A204.1 (cell line): ENCODE data around the gene CTSF.
"Not testable (repeated sequence)": the region's sequence is repeated elsewhere in the genome, so short reads cannot be mapped to it uniquely, and the experiment has no call there.

Experiments used
- FAIRE-seq: peaks from 2 replicates; lab custom pipeline; 2012; peaks lifted over from hg19 to GRCh38; lab: Jason Lieb, UNC

The CTSF gene

GRCh38 chr11:66589315-66589714, 20.9 kb upstream of the CTSF start:
- not testable (repeated sequence) for FAIRE-seq

DNA sequence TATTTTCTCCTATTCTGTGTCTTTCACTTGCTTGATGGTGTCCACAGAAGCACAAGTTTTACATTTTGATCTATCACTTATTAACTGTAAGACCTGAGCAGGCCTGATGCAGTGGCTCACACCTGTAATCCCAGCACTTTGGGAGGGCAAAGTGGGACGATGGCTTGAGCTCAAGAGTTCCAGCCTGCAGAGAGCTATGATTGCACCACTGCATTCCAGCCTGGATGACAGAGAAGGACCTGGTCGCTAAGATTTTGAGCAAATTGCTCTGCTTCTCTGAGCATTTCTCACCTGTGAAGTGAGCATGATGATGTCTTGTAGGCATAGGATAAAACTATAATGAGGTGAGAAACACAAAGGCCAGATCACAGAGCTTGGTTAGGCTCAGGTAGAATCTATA, 17.7 kb upstream of the CTSF start:
- no peak for FAIRE-seq

GRCh38 chr11:66585447-66585846, 17.0 kb upstream of the CTSF start:
- FAIRE-seq, result not testable (repeated sequence)

- FAIRE-seq, result not testable (repeated sequence)
These were observed 14.2 kb upstream of the CTSF start for GRCh38 chr11:66582565-66583147.

GRCh38 chr11:66581261-66581660, 12.9 kb upstream of the CTSF start:
- FAIRE-seq, result no peak

GRCh38 chr11:66580803-66581202, 12.4 kb upstream of the CTSF start:
- no peak for FAIRE-seq

- FAIRE-seq, result no peak
These were observed 10.7 kb upstream of the CTSF start for GRCh38 chr11:66579017-66579606.

GRCh38 chr11:66570850-66571180, 2.4 kb upstream of the CTSF start:
- FAIRE-seq, result no peak

DNA sequence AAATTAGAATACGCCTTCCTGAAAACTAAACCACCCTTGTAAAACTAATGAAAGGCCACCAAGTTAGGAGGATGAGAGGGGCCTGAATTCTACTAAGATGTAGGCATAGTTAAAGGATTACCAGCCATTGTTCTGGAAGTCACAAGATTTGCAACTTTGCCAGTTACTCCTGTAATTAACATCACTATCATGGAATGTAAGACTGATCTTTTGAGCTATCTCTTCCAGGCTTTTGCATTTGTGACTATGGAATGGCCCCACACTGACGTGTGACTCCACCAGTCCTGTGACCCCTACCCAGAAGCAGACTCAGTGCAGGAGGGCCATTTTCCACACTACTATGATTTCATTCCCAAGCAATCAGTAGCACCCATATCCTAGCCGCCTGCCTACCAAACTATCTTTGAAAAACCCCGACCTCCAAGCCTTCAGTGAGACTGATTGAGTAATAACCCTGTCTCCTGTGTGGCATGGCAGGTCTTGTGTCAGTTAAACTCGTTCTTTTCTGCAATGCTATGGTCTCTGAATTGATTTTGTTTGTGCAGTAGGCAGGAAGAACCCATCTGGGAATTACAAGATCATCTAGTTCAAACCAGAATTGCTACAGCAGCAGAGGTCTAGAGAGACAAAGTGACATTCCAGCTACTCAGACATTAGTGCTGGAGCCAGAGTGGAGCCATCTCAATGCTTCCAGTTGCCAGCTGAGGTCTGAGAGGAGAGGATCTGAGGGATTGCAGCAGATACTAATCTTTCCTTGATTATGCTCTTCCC, 1.9 kb upstream of the CTSF start:
- FAIRE-seq, result no peak

DNA sequence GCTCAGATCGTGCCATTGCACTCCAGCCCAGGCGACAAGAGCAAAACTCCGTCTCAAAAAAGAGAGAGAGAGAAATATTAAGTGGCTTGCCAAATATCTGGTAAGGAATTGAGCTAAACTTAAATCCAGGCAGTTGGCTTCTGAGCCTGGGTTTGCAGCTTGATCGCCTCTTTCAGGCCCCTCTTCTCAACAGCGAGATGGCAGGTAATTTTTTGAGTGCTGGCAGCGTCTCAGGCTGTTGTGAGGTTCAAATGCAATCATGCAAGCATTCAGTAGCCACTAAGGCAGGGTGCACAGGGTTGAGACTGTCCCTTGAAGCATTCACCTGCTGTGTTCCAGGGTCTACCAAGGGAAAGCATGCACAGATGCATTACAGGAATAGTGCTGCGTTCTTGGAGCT, 670 bp upstream of the CTSF start:
- FAIRE-seq, result no peak

GRCh38 chr11:66567787-66568123, 651 bp downstream of the CTSF start:
- no peak for FAIRE-seq

DNA sequence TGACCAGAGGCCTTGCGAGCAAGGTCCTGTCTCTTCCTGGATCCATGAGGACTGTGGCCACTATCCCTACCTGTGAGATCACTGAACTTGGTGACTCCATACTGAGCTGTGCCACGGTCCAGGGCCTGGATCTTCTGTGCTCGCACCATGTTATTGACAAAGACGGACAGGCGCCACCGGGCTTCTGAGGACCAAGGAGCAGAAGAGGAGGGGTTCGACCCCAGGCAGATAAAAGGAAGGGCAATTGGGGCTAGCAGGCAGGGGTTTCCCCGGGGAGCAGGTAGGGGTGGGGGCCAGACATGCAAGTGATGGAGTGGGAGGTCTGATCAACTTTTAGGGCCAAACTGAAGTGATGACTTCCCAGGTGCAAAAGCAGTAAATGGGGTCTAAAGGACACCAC, 2.2 kb downstream of the CTSF start:
- no peak for FAIRE-seq

DNA sequence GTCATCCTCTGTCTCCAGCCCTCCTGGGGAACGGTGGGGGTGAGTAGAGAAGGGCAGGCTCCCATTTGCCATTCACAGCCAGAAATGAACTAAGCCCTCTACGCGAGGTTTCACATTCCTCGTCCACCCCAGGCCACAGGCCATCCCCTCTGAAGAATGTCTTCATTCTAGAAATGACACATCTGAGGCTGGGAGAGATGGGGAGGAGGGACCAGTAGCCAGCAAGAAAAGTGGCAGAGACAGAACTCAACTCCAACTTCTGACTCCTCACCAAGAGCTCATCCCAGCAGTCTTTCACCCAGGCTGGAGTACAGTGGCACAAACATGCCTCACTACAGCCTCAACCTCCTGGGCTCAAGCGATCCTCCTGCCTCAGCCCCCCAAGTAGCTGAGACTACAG, 3.4 kb downstream of the CTSF start:
- FAIRE-seq, result no peak

DNA sequence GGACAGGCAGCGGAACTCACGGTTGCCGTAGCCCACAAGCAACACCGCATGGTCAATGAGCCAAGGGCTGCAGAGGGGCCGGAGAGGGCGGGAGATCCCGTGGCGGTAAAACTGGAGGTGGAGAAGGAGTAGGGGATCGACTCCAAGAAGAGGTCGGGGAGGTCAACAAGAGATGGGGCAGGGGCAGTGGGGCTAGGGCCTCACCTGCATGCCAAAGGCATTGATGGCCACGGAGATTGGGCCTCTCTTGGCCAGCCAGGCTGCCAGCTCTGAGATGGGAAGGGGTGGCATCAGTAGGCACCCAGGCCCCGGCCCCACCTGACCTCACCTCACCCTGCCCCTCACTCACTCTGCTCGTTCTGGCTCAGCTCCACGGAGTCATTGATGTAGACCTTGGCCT, 3.9 kb downstream of the CTSF start:
- no peak for FAIRE-seq

DNA sequence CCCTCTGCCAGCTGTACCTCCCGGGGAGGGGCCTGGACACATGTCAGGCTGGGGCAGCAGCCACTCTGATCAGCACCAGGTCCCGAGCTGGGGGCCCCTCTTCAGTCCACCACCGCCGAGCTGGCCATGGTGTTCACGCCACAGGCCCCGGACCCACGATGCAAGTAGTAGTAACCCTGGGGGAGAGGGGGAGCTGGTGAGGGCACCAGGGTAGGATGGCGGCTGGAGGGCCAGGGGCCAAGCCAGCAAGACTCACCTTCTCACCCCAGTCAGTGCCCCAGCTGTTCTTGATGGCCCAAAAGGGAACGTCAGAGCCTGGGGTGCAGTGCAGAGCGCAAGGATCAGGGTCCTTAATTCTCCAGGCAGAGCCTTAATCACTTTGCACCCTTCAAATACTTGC, 4.6 kb downstream of the CTSF start:
- no peak for FAIRE-seq

DNA sequence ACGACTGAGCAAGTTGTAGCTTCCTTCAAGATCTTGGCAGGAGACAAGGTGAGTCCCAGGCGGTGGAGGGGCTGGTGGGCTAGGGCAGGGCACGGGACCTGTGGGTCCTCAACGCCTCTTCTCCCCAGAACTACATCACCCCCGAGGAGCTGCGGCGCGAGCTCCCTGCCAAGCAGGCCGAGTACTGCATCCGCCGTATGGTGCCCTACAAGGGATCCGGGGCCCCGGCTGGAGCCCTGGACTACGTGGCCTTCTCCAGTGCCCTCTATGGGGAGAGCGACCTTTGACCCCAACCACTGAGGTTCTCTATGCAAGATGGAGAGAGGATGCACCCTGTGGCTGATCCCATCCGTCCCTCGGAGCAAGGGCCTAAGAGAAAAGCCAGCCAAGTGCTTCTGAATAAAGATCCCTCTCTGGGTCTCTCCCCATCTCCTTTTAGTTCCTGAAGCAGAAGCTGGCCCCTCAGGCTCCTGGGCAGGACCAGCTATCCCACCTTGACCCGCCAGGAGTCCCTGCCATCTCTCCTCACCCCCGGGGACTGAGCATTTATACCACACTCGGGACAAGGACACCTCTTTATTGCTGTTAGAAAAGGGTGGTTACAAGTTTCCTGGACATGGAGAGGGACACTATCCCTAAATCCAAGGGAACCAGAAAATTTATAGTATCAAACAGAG, 5.4 kb downstream of the CTSF start:
- FAIRE-seq, result no peak

DNA sequence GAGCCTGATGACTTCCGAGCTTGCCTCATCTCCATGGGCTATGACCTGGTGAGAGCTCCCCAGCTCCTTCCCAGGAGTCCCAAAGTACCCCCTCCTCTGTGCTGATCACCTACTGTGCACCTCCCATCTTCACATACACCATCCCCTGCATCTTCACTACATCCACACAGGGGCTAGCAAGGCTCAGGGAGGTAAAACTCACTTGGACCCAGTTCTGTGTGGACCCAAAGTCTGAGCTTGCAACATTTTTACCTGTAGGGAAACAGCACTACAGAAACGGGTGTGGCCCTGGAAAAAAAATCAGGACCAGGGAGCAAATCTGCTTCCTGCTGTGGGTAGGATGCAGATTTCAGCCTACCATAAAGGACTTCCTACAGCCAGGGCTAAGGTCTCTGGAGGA, 6.1 kb downstream of the CTSF start:
- no peak for FAIRE-seq

GRCh38 chr11:66561975-66562248, 6.5 kb downstream of the CTSF start:
- FAIRE-seq, result no peak

- FAIRE-seq, result no peak
These were observed 7.0 kb downstream of the CTSF start for GRCh38 chr11:66561178-66561974.

GRCh38 chr11:66559866-66560676, 8.3 kb downstream of the CTSF start:
- FAIRE-seq, result no peak

DNA sequence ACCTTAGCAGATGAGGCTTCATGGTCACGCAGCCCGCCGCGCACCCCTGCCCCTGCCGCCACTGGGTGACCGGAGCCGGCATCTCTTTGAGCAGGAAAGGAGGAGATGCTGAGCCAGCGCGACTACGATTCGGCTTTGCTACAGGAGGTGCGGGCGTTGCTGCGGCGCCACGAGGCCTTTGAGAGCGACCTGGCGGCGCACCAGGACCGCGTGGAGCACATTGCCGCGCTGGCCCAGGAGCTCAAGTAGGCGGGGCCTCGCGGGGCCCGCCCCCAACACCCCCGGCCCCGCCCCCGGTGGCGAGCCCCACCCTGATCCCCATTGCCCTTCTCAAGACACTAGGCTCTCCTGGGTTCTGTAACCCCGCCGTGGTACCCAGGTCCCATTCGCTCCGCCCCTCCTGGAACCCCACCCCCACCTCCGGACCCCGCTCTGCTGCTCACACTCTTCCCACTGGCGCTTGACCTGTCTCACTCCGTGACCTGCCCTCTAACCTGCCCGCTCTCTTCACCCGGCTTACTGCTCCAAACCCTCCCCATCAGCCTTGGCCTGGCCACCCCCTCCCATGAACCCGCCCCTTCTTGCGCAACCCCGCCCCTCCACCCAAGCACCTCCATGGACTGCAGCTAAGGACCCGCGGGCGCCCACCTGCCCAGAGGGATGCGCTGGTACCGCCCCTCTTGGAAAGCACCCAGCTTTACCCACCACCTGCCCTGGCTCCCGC, 9.1 kb downstream of the CTSF start:
- FAIRE-seq, result no peak
